ENCODE measurements around the gene SH2D3A. TPM values are rescaled to one million over a fixed set of nuclear protein-coding genes. Genes with fewer than 3 reads are reported as not detected.

SH2D3A gene
- polyA plus RNA-seq, 1 donor (not counting 4 experiments of a cell fraction or from before 2014, with no cell fraction given), result 24.9 TPM

GRCh38 chr19:6713773-6714692 lies 53.2 kb downstream of the SH2D3A start:
- Histone ChIP-seq H3K9ac (ENCODE audit: control insufficient read depth, extremely low read depth, insufficient read depth, low read length) (no peak overlapping the region), H2AFZ (ENCODE audit: control insufficient read depth, low read length) (no peak overlapping the region), H3K4me2 (ENCODE audit: control insufficient read depth, extremely low read depth, insufficient read depth, low read depth, low read length) (no peak overlapping the region), H3K79me2 (ENCODE audit: control insufficient read depth, insufficient read depth, low read length) (no peaks in the 10 kb centered on the region), H3K4me1 (ENCODE audit: control insufficient read depth, extremely low read depth, insufficient read depth, low read length) (no peaks in the 10 kb centered on the region), H3K27me3 (ENCODE audit: control insufficient read depth, extremely low read depth, insufficient read depth, low read length) (peaks cover 20% of the 10 kb centered on the region), H3K9me1 (ENCODE audit: control insufficient read depth, extremely low read depth, insufficient read depth, low read length) (no peaks in the 10 kb centered on the region), H3K27ac (ENCODE audit: control insufficient read depth, insufficient read depth, low read length) (no peak overlapping the region), H3K9me3 (ENCODE audit: control insufficient read depth, low read depth, low read length) (no peaks in the 10 kb centered on the region), H4K20me1 (ENCODE audit: control insufficient read depth, extremely low read depth, insufficient read depth, low read length) (no peaks in the 10 kb centered on the region), H3K4me3 (ENCODE audit: control insufficient read depth in 2 of 3, extremely low read depth in 1 of 3, insufficient read depth in 2 of 3, low read depth in 1 of 3, low read length in 3 of 3) (no peak overlapping the region), H3K36me3 (ENCODE audit: control insufficient read depth in 2 of 2, extremely low read depth in 1 of 2, insufficient read depth in 2 of 2, low read length in 2 of 2) (no peaks in the 10 kb centered on the region)
- dilution Hi-C loops (cut with MboI; ENCODE audit: extremely low pct_ligation_motif_present, low sequenced_read_pairs), result no loop called here
- no peak for TF ChIP-seq CTCF (optimal IDR thresholded peaks at IDR 0.05 in 1 of 3, IDR thresholded peaks at IDR 0.05 in 1 of 3, conservative IDR thresholded peaks at IDR 0.05 in 1 of 3; ENCODE audit: extremely low read depth in 1 of 3, insufficient read depth in 2 of 3, low read length in 3 of 3)
- no peak for TF ChIP-seq EZH2 (IDR thresholded peaks at IDR 0.05; ENCODE audit: low read length)
- DNase-seq (ENCODE audit: low read depth, low spot score) (no peak), FAIRE-seq (no peak)

- Histone ChIP-seq H3K4me3 (ENCODE audit: control insufficient read depth in 2 of 3, extremely low read depth in 1 of 3, insufficient read depth in 2 of 3, low read depth in 1 of 3, low read length in 3 of 3) (no peak overlapping the region), H3K4me1 (ENCODE audit: control insufficient read depth, extremely low read depth, insufficient read depth, low read length) (no peaks in the 10 kb centered on the region), H3K79me2 (ENCODE audit: control insufficient read depth, insufficient read depth, low read length) (no peaks in the 10 kb centered on the region), H3K27ac (ENCODE audit: control insufficient read depth, insufficient read depth, low read length) (no peak overlapping the region), H4K20me1 (ENCODE audit: control insufficient read depth, extremely low read depth, insufficient read depth, low read length) (no peaks in the 10 kb centered on the region), H3K9me1 (ENCODE audit: control insufficient read depth, extremely low read depth, insufficient read depth, low read length) (no peaks in the 10 kb centered on the region), H3K27me3 (ENCODE audit: control insufficient read depth, extremely low read depth, insufficient read depth, low read length) (peaks cover 20% of the 10 kb centered on the region), H3K9ac (ENCODE audit: control insufficient read depth, extremely low read depth, insufficient read depth, low read length) (no peak overlapping the region), H3K9me3 (ENCODE audit: control insufficient read depth, low read depth, low read length) (no peaks in the 10 kb centered on the region), H3K4me2 (ENCODE audit: control insufficient read depth, extremely low read depth, insufficient read depth, low read depth, low read length) (no peak overlapping the region), H2AFZ (ENCODE audit: control insufficient read depth, low read length) (no peak overlapping the region), H3K36me3 (ENCODE audit: control insufficient read depth in 2 of 2, extremely low read depth in 1 of 2, insufficient read depth in 2 of 2, low read length in 2 of 2) (no peaks in the 10 kb centered on the region)
- no peak for FAIRE-seq
- DNase-seq (ENCODE audit: low read depth, low spot score), result no peak
- TF ChIP-seq CTCF (optimal IDR thresholded peaks at IDR 0.05 in 1 of 3, IDR thresholded peaks at IDR 0.05 in 1 of 3, conservative IDR thresholded peaks at IDR 0.05 in 1 of 3; ENCODE audit: extremely low read depth in 1 of 3, insufficient read depth in 2 of 3, low read length in 3 of 3) (no peak), EZH2 (IDR thresholded peaks at IDR 0.05; ENCODE audit: low read length) (no peak)
- dilution Hi-C loops (cut with MboI; ENCODE audit: extremely low pct_ligation_motif_present, low sequenced_read_pairs), result no loop called here
Observed at GRCh38 chr19:6712692-6713670, 54.3 kb downstream of the SH2D3A start.
